Esophagus squamous epithelium (tissue), 5 donors: ENCODE data around the gene FAM20A. TPM values are rescaled to one million over a fixed set of nuclear protein-coding genes. Genes with fewer than 3 reads are reported as not detected.

Source experiments
- DNase-seq: peaks from one replicate; lab custom pipeline; 2025; lab: John Stamatoyannopoulos, UW
- H3K27ac ChIP-seq, 4 donors: fragments of 200-600 bp; sonication (generic); one replicate each; pipeline ENCODE4 v1.5.1; 2016 to 2019; ENCODE audit warnings: mild to moderate bottlenecking in 1 of 4
- H3K27me3 ChIP-seq, 4 donors: fragments of 200-600 bp; sonication (generic); 1 replicate in 3 of 4; 2 replicates in 1 of 4; pipeline versions ENCODE4 v1.5.1 to v1.6.0; 2017 to 2021; ENCODE audit warnings: antibody characterized with exemption in 1 of 4
- H3K36me3 ChIP-seq, 3 donors: fragments of 200-600 bp; sonication (generic); one replicate each; pipeline ENCODE4 v1.5.1; 2016 to 2019
- H3K4me1 ChIP-seq, 3 donors: fragments of 200-600 bp; sonication (generic); one replicate each; pipeline ENCODE4 v1.5.1; 2017 to 2019
- H3K4me3 ChIP-seq, 4 donors: fragments of 200-600 bp; sonication (generic); 1 replicate in 3 of 4; 2 replicates in 1 of 4; pipeline ENCODE4 v1.5.1; 2016 to 2019; ENCODE audit warnings: mild to moderate bottlenecking in 2 of 4, moderate library complexity in 1 of 4
- H3K9me3 ChIP-seq, 3 donors: fragments of 200-600 bp; sonication (generic); one replicate each; pipeline ENCODE4 v1.5.1; 2016 to 2019
- CTCF ChIP-seq, 6 experiments: fragments of 450-650 bp in 4 of 6; fragments of 200-600 bp in 2 of 6; sonication (generic) in 2 of 6; IDR thresholded peaks; one replicate each; pipeline ENCODE4 v1.5.1; 2016 to 2019; ENCODE audit warnings: antibody characterized with exemption in 6 of 6, mild to moderate bottlenecking in 4 of 6, moderate library complexity in 4 of 6
- POLR2A ChIP-seq, 4 donors: fragments of 450-650 bp; IDR thresholded peaks; one replicate each; pipeline ENCODE4 v1.6.1; 2017; ENCODE audit warnings: antibody characterized with exemption in 4 of 4, mild to moderate bottlenecking in 4 of 4, moderate library complexity in 3 of 4
- WGBS, 2 donors: methylation state at CpG; one replicate each; pipeline ENCODE4 v1.1.5; 2018; 5-methylcytosine and 5-hydroxymethylcytosine counted together
- intact Hi-C: fragments of 100-400 bp; cut with DNase I; formaldehyde crosslinking; loops from one replicate; pipeline ENCODE4 v1.15.0; 2022
- total RNA-seq, 4 donors: library from RNA; depleted of rRNA; stranded (reverse); fragments of >200 nt; gene quantifications; one replicate each; pipeline ENCODE4 v1.1.0, GENCODE V29; 2016
- donor health status: DM: yes; HTN: yes; CAD: no.

FAM20A gene
- total RNA-seq, 4 donors from 2014 or later: 4.0 to 15.3 (median 7.8) TPM

DNA sequence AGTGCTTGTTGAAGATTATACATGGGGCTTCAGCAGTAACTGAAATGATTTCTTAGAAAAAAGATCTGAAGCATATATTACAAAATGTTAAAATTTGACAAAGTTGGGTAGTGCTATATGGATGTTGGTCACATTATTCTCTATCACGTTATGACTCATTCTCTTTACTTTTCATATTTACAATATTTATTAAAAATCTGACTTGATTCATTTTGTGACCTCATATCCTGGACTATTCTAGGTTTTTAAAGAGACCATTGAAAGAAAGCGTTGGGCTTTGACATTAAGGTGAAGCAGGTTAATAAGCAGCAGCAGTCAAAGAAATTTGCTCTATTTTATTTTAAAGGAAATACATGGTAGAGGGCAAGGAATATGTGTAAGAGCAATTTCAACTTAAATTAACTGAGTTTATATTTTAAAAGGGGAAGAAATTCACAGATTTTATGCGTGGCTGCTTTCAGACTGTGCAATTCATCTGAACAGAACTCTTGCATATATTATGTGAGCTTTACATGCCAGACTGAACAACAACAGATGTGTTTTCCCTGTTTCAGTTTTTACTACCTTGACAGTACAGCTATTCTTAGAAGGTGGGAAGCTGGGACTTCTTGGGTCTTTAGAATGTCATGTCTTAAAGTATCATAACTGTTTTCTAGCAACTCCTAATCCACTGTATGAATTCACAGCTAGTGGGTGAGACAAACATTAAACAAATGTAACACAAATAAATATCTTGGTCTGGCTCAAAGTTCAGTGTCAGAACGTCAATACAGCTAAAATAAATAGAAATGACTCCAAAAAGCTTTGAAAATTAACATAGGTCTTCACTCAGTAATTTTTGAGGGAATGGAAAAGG, 10.4 kb upstream of the FAM20A start:
- Histone ChIP-seq H3K27me3 (no peaks in the 10 kb centered on the region), H3K27ac (no peak overlapping the region), H3K4me3 (no peak overlapping the region), H3K36me3 (no peaks in the 10 kb centered on the region), H3K4me1 (peaks cover 0 to 14% (median 5%) of the 10 kb centered on the region in 3 donors), H3K9me3 (peaks cover 0 to 33% (median 15%) of the 10 kb centered on the region in 3 donors)
- TF ChIP-seq CTCF (IDR thresholded peaks at IDR 0.05): no peak
- TF ChIP-seq POLR2A (IDR thresholded peaks at IDR 0.05): no peak
- intact Hi-C loops: loop anchor here (5.0 kb wide), 1 partner anchor 74 kb away; no protein-coding TSS in a partner anchor
- no peak for DNase-seq
- WGBS, 2 donors: 56 to 62% methylated on average over 4 of the region's 4 CpGs

DNA sequence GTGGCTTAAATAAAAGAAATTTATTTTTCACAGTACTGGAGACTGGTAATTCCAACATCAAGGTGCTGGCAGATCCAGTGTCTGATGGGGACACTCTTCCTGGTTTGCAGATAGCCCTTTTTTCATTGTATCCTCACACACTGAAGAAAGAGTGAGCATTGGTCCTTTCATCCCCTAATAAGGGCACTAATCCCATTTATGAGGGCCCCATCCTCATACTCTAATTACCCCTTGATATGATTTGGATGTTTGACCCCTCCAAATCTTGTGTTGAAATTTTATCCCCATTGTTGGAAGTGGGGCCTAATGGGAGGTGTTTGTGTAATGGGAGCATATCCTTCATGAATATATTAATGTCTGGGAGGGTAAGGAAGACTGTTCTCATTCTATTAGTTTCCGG, 9.4 kb upstream of the FAM20A start:
- no peaks in the 10 kb centered on the region for H3K27me3 ChIP-seq
- no peak overlapping the region for H3K4me3 ChIP-seq
- H3K36me3 ChIP-seq: no peaks in the 10 kb centered on the region
- H3K9me3 ChIP-seq: peaks cover 0 to 33% (median 15%) of the 10 kb centered on the region in 3 donors
- DNase-seq: no peak
- H3K27ac ChIP-seq: no peak overlapping the region
- H3K4me1 ChIP-seq: peaks cover 0 to 14% (median 5%) of the 10 kb centered on the region in 3 donors
- intact Hi-C loops: loop anchor here (5.0 kb wide), 1 partner anchor 73 kb away; no protein-coding TSS in a partner anchor
- TF ChIP-seq POLR2A (IDR thresholded peaks at IDR 0.05) (no peak), CTCF (IDR thresholded peaks at IDR 0.05) (no peak)
- 86 to 100% methylated on average over 1 of the region's 1 CpG for WGBS, 2 donors

GRCh38 chr17:68608515-68609130, 7.5 kb upstream of the FAM20A start:
- TF ChIP-seq POLR2A (IDR thresholded peaks at IDR 0.05): no peak
- no peak for TF ChIP-seq CTCF (IDR thresholded peaks at IDR 0.05)
- H3K4me1 ChIP-seq: peaks cover 0 to 7% (median under 1%) of the 10 kb centered on the region in 3 donors
- no peak overlapping the region for H3K27ac ChIP-seq
- no peaks in the 10 kb centered on the region for H3K36me3 ChIP-seq
- H3K4me3 ChIP-seq: no peak overlapping the region
- no peaks in the 10 kb centered on the region for H3K27me3 ChIP-seq
- no peak for DNase-seq
- intact Hi-C loops: no loop called here
- peaks cover 0 to 33% (median 15%) of the 10 kb centered on the region in 3 donors for H3K9me3 ChIP-seq
- 92 to 96% methylated on average over 1 of the region's 1 CpG for WGBS, 2 donors

GRCh38 chr17:68606451-68607307, 5.5 kb upstream of the FAM20A start:
- H3K27me3 ChIP-seq: peaks cover 0 to 2% (median 0%) of the 10 kb centered on the region in 4 donors
- 85 to 93% methylated on average over 2 of the region's 2 CpGs for WGBS, 2 donors
- no peak for TF ChIP-seq CTCF (IDR thresholded peaks at IDR 0.05)
- H3K36me3 ChIP-seq: no peaks in the 10 kb centered on the region
- H3K4me1 ChIP-seq: peaks cover 0 to 7% (median 5%) of the 10 kb centered on the region in 3 donors
- H3K27ac ChIP-seq: no peak overlapping the region
- intact Hi-C loops: no loop called here
- H3K9me3 ChIP-seq: peaks cover 0 to 33% (median 15%) of the 10 kb centered on the region in 3 donors
- no peak for DNase-seq
- H3K4me3 ChIP-seq: no peak overlapping the region
